Esophagus muscularis mucosa (tissue), 3 donors: ENCODE measurements around the gene PSMB3.

Source experiments
- CTCF ChIP-seq, 3 experiments: fragments of 200-600 bp in 2 of 3; fragments of 450-650 bp in 1 of 3; sonication (generic) in 2 of 3; IDR thresholded peaks; one replicate each; pipeline ENCODE4 v1.5.1; 2017 to 2019; ENCODE audit warnings: antibody characterized with exemption in 3 of 3, mild to moderate bottlenecking in 2 of 3, moderate library complexity in 1 of 3
- POLR2A ChIP-seq: fragments of 450-650 bp; IDR thresholded peaks from one replicate; pipeline ENCODE4 v1.6.1; 2017; ENCODE audit warnings: antibody characterized with exemption, moderate library complexity, mild to moderate bottlenecking, low read depth

- TF ChIP-seq CTCF (IDR thresholded peaks at IDR 0.05) (no peak), POLR2A (peak; percentile 8)
Observed at GRCh38 chr17:38704606-38705522, 47.7 kb upstream of the PSMB3 start, which contains the start of gene MLLT6.
